NOMO-1 treated with dmso at 0.1 percent for 144 hours (cell line): ENCODE measurements around the gene CLDN2.
"Not testable (repeated sequence)": the region's sequence is repeated elsewhere in the genome, so short reads cannot be mapped to it uniquely, and the experiment has no call there.

Source experiments
- DNase-seq: peaks from one replicate; lab custom pipeline; 2025; ENCODE audit not compliant: unreplicated experiment; lab: John Stamatoyannopoulos, UW

CLDN2 gene, protein sequence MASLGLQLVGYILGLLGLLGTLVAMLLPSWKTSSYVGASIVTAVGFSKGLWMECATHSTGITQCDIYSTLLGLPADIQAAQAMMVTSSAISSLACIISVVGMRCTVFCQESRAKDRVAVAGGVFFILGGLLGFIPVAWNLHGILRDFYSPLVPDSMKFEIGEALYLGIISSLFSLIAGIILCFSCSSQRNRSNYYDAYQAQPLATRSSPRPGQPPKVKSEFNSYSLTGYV

DNA sequence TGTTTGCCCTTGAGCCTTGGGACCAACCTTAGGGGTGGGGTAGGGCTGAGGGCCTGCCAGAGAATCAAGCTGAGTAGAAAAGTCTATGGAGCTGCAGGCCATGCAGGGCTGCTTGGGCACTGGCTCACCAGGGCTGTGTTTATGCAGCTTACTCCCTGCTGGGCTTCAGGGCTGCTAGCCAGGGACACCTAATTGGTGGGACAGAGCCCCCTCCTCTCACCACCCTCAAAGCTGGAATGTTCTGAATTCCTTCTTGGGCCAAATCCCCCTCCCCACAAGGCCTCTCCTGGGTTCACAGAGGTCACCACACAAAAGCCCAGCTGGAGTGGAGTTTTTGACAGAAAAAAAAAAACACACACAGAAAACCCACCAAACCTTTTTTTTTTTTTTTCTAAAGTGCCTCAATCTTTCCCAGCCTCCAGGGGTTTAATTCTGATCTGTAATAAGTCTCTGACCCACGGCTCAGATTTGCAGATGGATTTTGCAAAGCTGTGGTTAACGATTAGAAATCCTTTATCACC is at the start of gene CLDN2:
Gene CLDN2, plus strand, starts transcription at position 471 of the 521 bp plus-strand sequence. CDS start 7,827 bp downstream, outside the sequence.
- no peak for DNase-seq

DNA sequence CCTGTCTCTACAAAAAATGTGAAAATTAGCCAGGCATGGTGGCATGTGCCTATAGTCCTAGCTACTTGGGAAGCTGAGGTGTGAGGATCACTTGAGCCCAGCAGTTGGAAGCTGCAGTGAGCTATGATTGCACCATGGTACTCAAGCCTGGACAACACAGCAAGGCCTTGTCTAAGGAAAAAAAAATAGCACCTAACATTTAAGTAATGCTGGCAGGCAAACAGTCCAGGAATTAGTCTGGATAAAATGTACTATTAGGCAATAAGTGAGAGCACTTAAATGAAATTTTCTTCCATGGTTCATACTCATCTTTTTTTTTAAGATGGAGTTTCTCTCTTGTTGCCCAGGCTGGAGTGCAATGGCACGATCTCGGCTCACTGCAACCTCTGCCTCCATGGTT is 47.4 kb upstream of the CLDN2 start:
- DNase-seq = not testable (repeated sequence)

DNA sequence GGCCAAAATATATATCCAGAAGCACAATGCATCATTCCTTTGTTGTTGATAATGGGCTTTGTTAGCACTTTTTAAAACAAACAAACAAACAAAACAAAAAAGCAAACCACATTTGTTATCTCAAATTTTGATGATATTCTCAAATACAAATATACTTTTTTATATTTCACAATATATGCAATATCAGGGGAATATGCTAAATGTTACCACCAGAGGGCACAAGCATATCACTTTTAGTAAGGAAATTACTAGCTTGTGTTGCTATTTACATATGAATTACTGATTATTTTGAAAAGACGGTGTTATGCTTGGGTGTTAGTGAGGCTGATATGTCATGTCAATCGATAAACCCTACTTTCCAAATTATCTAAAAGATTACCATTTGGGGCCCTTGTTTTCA is 46.1 kb upstream of the CLDN2 start:
- no peak for DNase-seq

DNA sequence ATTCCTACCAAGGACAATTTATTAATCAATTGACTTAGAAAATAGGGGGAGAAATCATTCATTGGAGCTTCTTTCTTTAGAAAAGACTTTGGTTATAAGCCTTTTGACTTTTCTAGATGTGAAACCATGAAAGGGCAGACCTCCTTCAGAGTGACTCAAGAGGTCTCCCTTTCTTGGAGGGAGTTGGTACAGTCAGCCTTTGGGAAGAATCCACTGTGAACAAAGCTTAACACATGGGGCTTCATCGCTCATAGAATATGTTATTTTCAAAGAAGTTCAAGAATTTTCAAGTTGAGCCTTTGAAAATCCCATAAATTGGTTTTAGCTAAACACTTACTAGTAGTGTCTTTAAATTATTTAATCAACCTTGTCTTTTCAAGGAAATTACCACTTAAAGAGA is 45.1 kb upstream of the CLDN2 start:
- DNase-seq = no peak

DNA sequence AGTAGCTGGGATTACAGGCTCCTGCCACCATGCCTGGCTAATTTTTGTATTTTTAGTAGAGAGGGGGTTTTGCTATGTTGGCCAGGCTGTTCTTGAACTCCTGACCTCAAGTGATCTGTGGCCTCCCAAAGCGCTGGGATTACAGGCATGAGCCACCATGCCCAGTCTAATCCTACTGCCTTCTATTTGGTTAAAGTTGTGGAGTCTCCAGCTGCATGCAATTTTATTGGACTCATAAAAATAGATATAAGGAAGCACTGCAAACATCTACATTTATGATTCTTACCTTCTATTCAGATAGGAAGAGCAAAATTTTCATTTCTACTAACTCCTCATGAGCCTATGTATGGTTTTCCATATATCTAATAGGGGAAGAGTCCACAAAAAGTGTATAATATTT is 30.7 kb upstream of the CLDN2 start:
- no peak for DNase-seq

DNA sequence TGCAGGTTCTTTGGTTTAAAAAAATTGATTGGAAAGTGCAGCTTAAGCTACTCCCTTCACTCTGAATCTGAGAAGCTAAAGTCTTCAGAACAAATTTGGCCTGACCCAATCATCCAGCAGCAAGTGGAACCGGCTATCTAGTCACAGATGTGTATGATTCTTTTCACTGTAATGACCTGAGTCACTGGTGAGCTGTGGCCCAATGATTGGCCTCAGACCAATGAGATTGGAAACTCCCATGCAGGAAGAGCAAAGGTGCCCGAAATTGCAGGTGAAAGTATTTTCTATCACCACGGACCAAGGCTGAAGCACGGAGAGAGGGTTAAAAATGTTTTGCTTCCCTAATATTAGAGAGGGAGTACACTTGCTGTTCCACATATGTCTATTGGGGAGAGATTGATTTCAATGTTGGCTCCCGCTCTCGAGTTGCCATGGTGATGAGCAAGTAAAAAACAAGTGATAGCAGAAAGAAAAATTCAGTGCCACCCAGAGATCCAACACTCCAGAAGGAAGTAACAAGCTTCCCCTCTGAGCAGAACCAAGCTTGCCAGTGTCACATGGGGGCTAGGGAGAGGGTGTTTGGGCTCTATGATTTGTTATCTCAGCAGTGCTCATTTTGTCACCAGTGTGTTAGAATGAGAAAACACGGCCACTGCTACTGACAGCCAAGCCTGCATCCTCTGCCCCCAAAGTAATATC is 28.3 kb upstream of the CLDN2 start:
- no peak for DNase-seq

DNA sequence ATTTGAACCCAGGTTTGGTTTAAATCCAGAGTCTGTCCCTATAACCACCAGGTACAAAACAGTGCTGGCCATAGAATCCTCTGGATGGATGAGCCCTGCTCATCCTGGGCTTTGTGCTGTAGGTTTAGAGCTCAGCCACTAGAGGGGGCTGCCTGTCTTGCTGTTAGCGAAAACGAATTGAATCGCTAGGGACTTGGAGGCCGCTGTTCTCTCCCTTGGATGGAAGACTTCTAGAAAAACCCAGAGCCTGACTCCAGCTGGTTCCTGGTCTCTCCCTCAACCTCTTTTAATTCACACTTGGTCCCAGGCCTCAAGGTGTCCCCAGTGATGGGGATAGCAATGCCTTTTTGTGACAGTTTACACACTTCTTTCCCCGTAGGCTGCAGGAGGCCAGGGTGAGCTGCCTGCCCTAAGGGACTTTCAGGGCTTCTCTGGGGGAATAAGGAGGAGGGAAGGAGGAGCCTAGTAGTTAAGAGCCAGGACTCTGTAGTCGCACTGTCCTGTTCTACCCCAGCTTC is 25.8 kb upstream of the CLDN2 start:
- DNase-seq = peak; percentile 7

DNA sequence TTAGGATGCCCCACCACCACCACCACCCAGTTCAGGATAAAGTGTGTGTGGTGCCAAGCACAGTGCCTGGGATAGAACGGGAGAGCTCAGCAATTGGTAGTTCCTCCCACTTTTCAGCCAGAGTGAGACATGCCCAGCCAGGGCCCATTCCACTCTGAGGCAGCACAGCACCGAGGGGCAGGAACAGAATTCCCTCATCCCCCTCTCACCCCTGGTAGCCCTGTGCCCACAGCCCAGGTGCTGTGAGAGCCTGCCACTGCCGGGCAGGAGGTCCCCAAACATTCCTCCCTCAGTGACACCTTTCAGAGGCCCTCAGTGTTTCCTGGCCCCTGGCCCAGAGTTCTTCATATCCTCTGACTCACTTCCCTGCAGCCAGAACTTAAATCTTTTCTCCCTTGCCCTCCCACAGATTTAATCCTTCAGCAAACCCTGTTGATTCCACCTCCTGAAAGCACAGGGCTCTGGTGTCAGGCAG is 25.2 kb upstream of the CLDN2 start:
- no peak for DNase-seq

DNA sequence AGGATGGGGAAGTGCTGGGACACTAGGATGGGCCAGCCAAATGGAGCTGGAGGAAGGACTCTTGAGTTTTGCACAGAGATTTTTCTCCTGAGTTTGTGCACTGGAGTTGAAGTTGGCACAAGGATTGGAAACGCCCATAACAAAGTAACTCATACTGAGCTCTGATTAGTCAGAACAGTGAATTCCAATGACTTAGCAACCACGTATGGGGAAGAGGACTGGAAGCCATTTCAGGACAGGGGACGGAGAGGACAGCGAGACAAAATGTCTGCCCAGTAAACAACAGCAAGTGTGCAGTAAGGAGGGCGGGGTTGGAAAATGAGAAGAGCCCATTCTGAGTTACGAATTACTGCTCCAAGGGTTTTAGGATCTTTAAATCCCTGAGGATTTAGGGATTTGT is 22.9 kb upstream of the CLDN2 start:
- DNase-seq = no peak

DNA sequence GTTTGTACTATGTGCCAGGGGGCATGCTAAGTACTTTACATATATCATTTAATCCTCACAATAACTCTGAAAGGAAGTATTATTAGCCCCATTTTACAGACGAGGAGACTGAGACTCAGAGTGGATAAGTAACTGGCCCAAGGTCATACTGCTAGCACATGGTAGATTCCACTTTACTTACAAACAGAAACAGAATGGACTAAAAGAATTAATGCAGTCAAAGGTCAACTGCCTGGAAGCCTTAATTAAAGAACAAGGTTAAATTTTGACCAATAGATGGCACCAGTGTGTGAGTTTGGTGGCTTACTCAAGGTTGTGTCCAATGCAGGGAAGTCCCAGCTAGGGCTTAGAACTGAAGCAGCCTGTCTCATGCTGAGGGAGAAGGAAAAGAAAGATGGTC is 21.7 kb upstream of the CLDN2 start:
- peak; percentile 1 for DNase-seq

DNA sequence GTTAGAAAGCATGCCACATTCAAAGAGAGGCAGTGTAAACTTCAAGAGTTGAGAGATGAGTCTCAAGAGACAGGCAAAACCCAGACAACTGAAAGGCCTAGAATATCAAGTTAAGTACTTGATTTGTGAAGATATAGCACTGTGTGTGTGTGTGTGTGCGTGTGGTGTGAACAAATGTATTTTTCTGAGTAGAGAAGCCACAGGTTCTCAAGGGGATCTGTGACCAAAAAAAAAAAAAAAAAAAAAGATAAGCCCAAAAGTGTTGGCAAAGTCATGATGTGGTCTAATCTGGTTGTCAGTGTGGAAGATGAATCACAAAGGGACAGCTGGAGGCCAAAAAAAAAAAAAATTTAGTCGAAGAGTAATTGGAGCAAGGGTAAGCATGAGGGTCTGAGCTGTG is 20.9 kb upstream of the CLDN2 start:
- no peak for DNase-seq

DNA sequence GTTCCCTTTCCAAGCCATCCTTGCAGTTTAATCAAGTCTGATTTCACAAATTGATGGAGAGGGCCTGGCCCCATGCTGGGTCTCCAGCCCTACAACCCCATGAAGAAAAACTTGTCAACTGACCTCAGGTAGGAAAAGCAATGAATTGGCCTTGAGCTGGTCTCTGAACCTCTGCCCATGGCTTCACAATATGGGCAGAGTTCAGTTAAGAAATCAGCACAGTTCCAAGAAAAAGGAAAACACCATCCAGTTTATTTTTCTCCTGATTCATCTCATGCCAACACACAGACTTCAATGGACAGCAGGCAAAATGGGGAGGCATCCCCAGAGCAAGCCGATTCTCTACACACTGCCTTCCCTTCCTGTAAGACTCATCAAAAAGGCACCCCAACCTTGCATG is 20.4 kb upstream of the CLDN2 start:
- DNase-seq = no peak

DNA sequence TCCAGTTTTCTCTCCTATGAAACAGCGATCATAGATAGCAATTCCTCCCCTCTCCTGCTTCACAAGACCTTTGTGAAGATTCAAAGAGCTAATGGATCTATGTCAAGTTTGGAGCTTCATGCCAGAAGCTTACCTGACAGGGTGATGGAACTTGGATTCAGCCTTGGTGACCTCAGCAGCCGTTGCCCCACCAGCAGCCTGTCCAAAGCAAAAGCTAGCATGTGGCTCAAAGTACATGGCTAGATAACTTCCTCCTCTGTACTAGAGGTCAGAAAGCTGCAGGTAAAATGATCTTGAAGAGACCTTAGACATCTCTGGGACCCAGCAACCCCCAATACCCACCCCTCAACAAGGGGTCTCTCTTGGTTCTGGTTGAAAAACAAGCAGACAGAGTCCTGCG is 18.9 kb upstream of the CLDN2 start:
- DNase-seq = no peak

DNA sequence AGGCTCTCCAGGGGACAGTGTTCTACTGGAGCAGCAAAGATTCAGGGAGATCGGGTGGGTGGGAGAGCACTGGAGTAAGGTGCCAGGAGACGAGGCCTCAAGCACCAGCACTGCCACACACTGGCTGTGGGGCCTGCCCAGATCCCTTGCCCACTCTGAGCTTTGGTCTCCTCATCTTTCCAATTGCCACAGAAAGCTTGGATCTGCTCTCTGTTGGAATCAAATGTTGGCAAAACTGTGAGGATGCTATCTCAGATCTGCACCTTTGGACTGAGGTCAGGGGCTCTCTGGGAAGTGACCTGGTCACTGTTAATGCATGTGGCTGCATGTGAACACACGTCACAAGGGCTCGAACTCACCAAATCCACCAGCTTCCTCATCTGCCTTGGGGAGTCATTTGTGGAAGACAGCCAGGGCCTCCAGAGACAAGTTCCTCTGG is 18.4 kb upstream of the CLDN2 start:
- DNase-seq = no peak

DNA sequence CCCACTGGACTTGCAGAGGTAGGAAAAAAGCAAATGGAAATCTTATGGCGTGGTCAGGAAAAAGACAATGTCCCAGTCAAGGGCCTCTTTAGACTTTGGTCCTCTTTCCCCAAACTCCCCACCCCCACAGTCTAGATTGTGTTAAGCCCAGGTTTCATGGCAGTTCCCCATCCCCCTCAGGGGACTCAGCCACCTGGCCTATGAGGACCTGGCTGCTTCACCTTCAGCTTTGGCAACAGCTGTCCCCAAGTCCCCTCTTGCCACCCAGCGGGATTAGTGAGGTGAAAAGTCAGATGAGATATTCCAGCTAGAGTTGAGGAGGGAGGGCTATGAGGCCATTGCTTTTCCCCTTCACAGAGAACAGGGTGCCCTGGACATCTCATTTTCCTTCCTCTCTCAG is 17.5 kb upstream of the CLDN2 start:
- no peak for DNase-seq

DNA sequence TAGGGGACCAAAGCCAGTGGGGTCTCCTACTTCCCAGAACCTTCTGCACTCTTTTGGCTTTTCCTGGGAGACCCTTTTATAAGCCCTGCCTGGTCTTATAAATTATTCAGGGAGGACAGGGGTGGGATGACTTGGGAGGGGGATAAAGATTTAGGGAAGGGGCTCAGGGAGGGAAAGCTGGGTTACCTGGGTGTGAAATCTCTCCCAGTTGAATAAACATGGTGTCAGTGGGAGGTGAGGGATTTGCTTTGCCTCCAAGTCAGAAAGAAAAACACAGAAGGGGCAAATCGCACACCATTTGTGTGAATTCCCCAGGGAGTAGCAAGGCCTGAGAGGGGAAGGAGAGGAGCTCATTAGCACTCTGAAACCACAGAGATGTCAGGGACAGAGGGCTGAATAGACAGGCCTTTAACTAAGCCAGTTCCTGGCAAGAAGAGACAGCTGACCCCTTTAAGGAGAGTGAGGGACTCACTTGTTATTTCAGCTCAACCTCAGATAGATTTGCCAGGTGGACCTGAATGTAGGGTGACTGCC is 16.8 kb upstream of the CLDN2 start, which contains the start of gene RIPPLY1:
Gene RIPPLY1, minus strand, starts transcription at position 51 of the 534 bp plus-strand sequence. CDS start 54 bp downstream, outside the sequence.
- no peak for DNase-seq

DNA sequence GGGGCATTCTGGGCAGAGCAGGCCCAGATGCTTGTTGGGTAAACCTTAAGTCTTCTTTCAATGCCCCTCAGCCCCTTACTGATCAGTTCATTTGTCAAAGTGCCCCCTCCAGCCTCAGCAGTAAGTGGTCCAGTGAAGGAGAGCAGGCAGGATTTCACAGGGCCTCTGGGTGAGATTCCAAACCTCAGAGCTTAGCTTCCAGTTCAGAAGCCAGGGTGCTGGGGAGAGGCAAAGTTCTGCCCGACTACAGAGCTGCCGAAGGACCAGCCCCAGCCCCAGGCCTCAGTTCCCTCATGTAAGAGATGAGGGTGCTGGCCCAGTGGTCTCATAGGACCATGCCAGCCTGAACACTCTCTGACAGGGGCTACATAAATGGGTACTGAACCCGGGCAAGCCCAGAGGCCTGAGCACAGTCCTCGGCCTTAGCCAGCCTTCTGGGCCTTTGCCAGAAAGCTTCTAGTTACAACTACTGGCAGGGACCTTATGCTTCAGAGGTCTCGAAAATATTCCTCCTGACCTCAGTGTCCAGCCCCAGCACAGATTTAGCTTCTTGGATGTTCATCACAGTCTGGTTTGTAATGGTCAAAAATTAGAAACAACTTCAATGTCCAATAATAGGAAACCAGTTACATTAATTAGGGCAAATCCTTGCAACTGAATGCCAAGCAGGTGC is 16.2 kb upstream of the CLDN2 start:
- DNase-seq = no peak

DNA sequence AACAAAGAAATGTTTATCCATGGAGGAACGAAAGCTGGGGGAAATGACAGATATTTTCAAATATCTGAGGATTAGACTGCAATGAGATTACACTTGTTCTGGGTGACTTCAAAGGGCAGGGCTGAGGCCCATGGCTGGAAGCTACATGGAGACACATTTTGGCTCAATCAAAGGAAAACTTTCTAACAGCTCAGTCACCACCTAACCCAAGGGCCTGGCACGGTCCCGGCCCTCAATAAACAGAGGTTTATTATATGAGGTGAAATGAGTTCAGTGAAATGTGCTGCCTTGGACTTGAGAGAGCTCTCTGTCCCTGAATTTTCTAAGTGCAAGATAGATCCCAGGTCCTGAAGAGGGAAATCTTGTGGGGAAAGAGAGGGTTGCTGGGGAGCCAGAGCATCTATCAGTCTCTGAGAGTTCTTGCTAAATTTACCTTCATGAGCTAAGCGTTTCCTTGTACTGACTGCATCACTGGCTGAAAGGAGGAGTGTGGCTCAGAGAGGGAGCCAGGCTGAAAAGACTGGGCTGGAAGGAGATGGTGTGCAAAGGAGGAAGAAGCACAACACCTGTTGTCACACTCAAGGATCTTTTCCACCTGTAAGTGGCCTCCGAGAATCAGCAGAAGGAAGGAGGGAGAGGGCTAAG is 15.0 kb upstream of the CLDN2 start:
- DNase-seq = no peak

DNA sequence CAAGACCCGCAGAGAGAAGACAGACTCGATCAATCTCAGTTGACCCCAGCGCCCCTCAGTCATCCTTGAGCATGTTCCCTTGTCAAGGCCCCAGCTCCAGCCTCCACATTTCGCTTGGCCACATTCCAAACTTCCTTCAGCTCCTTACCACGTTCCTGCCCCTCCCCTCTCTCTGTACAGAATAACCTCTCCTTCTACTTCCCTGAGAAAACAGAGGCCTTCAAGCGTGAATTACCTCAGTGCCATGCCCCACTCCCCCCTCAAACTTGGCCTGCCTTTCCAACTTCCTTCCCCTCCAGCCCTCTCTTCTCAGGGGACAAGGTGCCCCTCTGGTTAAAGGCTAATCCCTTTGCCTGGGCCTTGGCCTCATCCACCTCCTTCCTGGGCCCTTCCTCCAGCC is 13.8 kb upstream of the CLDN2 start:
- DNase-seq = no peak

DNA sequence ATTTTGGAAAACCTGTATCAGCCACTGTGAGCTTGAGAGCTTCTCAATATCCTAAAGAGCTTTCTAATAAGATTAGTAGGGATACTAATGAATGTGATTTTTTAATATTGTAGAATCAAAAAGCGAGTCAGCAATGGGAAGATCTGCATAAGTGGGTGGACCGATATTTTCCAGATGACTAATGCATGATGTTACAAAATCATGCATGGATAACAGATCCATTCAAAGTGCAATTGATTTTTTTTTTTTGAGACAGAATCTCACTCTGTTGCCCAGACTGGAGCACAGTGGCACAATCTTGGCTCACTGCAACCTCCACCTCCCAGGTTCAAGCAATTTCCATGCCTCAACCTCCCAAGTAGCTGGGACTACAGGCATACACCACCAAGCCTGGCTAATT is 7.3 kb upstream of the CLDN2 start:
- DNase-seq = no peak
